ENCODE data around the gene SMTNL2.
"Not testable (repeated sequence)": the region's sequence is repeated elsewhere in the genome, so short reads cannot be mapped to it uniquely, and the experiment has no call there.

Gene SMTNL2

GRCh38 chr17:4599505-4600281, 15.4 kb downstream of the SMTNL2 start:
- DNase-seq (ENCODE audit: extremely low read depth in 1 of 2, low read depth in 1 of 2) = no peak

- DNase-seq (ENCODE audit: extremely low read depth in 1 of 2, low read depth in 1 of 2) = no peak
Observed at GRCh38 chr17:4600563-4600962, 16.2 kb downstream of the SMTNL2 start.

GRCh38 chr17:4601326-4601725, 17.0 kb downstream of the SMTNL2 start:
- no peak for DNase-seq (ENCODE audit: extremely low read depth in 1 of 2, low read depth in 1 of 2)

- no peak for DNase-seq (ENCODE audit: extremely low read depth in 1 of 2, low read depth in 1 of 2)
Observed at GRCh38 chr17:4602041-4602440, 17.7 kb downstream of the SMTNL2 start.

- DNase-seq (ENCODE audit: extremely low read depth in 1 of 2, low read depth in 1 of 2) = no peak
Observed at GRCh38 chr17:4604111-4604644, 19.8 kb downstream of the SMTNL2 start.

- DNase-seq (ENCODE audit: extremely low read depth in 1 of 2, low read depth in 1 of 2) = not testable (repeated sequence)
Observed at GRCh38 chr17:4604736-4605135, 20.4 kb downstream of the SMTNL2 start.

GRCh38 chr17:4605826-4606225, 21.5 kb downstream of the SMTNL2 start:
- no peak for DNase-seq (ENCODE audit: extremely low read depth in 1 of 2, low read depth in 1 of 2)

GRCh38 chr17:4607261-4607741, 23.0 kb downstream of the SMTNL2 start:
- DNase-seq (ENCODE audit: extremely low read depth in 1 of 2, low read depth in 1 of 2) = no peak

- DNase-seq (ENCODE audit: extremely low read depth in 1 of 2, low read depth in 1 of 2) = no peak
Observed at GRCh38 chr17:4607773-4608187, 23.5 kb downstream of the SMTNL2 start.

GRCh38 chr17:4609761-4610160, 25.4 kb downstream of the SMTNL2 start:
- DNase-seq (ENCODE audit: extremely low read depth in 1 of 2, low read depth in 1 of 2) = no peak

GRCh38 chr17:4610162-4610561, 25.8 kb downstream of the SMTNL2 start:
- DNase-seq (ENCODE audit: extremely low read depth in 1 of 2, low read depth in 1 of 2) = no peak

- DNase-seq (ENCODE audit: extremely low read depth in 1 of 2, low read depth in 1 of 2) = no peak
Observed at GRCh38 chr17:4610656-4611055, 26.3 kb downstream of the SMTNL2 start.

- DNase-seq (ENCODE audit: extremely low read depth in 1 of 2, low read depth in 1 of 2) = no peak
Observed at GRCh38 chr17:4616476-4616875, 32.1 kb downstream of the SMTNL2 start.

- no peak for DNase-seq (ENCODE audit: extremely low read depth in 1 of 2, low read depth in 1 of 2)
Observed at GRCh38 chr17:4617090-4617489, 32.8 kb downstream of the SMTNL2 start.

- no peak for DNase-seq (ENCODE audit: extremely low read depth in 1 of 2, low read depth in 1 of 2)
Observed at GRCh38 chr17:4617590-4618351, 33.4 kb downstream of the SMTNL2 start.

GRCh38 chr17:4620531-4621101, 36.3 kb downstream of the SMTNL2 start:
- DNase-seq (ENCODE audit: extremely low read depth in 1 of 2, low read depth in 1 of 2) = no peak

- DNase-seq (ENCODE audit: extremely low read depth in 1 of 2, low read depth in 1 of 2) = no peak
Observed at GRCh38 chr17:4622375-4622774, 38.0 kb downstream of the SMTNL2 start.

GRCh38 chr17:4623249-4623648, 38.9 kb downstream of the SMTNL2 start:
- DNase-seq (ENCODE audit: extremely low read depth in 1 of 2, low read depth in 1 of 2) = no peak

GRCh38 chr17:4624451-4624911, 40.2 kb downstream of the SMTNL2 start:
- DNase-seq (ENCODE audit: extremely low read depth in 1 of 2, low read depth in 1 of 2) = not testable (repeated sequence)

GRCh38 chr17:4625181-4625617, 40.9 kb downstream of the SMTNL2 start:
- DNase-seq (ENCODE audit: extremely low read depth in 1 of 2, low read depth in 1 of 2) = no peak

GRCh38 chr17:4626734-4627256, 42.5 kb downstream of the SMTNL2 start:
- DNase-seq (ENCODE audit: extremely low read depth in 1 of 2, low read depth in 1 of 2) = no peak
